OCI-LY7 (cell line): ENCODE measurements around the gene CLSTN2. TPM values are rescaled to one million over a fixed set of nuclear protein-coding genes. Genes with fewer than 3 reads are reported as not detected.

ENCODE experiments used
- BruUV-seq: library from RNA; stranded (reverse); fragments of 400-500 nt; replicated peaks from 2 replicates; lab custom pipeline; 2021; lab: Mats Ljungman, UMichigan
- CTCF ChIA-PET: fragments of 300-600 bp; sonication (Branson Sonifier 250); formaldehyde crosslinking; loops from one replicate; lab custom pipeline; 2022; ENCODE audit warnings: antibody characterized with exemption; ENCODE audit not compliant: unreplicated experiment; lab: Charles Lee
- POLR2A ChIA-PET: fragments of 300-600 bp; sonication (Branson Sonifier 250); formaldehyde crosslinking; loops from one replicate; lab custom pipeline; 2022; ENCODE audit warnings: antibody characterized with exemption; lab: Charles Lee
- DNase-seq: peaks from one replicate; pipeline ENCODE4 v3.0.0-alpha.2; 2015; ENCODE audit warnings: low spot score
- H2AFZ ChIP-seq: fragments of 200-600 bp; sonication (generic), shearing (Covaris generic); 2 replicates; pipeline ENCODE4 v1.6.1; 2014; ENCODE audit warnings: mild to moderate bottlenecking, antibody characterized with exemption, low read length, moderate library complexity
- H3K27ac ChIP-seq: fragments of 200-600 bp; sonication (generic); 2 replicates; pipeline ENCODE4 v1.5.1; 2014; ENCODE audit warnings: mixed run types, low read depth, mild to moderate bottlenecking, moderate library complexity, low read length, inconsistent platforms; ENCODE audit not compliant: poor library complexity, severe bottlenecking
- H3K36me3 ChIP-seq: fragments of 200-600 bp; sonication (generic); 2 replicates; pipeline ENCODE4 v1.6.1; 2014; ENCODE audit warnings: mild to moderate bottlenecking, antibody characterized with exemption, low read length, moderate library complexity, mixed read lengths; ENCODE audit not compliant: insufficient read depth
- H3K4me1 ChIP-seq: fragments of 200-600 bp; sonication (generic); 2 replicates; pipeline ENCODE4 v1.5.1; 2014; ENCODE audit warnings: mild to moderate bottlenecking, low read length; ENCODE audit not compliant: insufficient read depth, poor library complexity, severe bottlenecking
- H3K4me2 ChIP-seq: fragments of 200-600 bp; sonication (generic); 2 replicates; pipeline ENCODE4 v1.6.1; 2014; ENCODE audit warnings: mild to moderate bottlenecking, low read length
- H3K4me3 ChIP-seq: fragments of 200-600 bp; sonication (generic); 2 replicates; pipeline ENCODE4 v1.5.1; 2014; ENCODE audit warnings: mild to moderate bottlenecking, low read depth, low read length; ENCODE audit not compliant: poor library complexity, severe bottlenecking
- H3K79me2 ChIP-seq: fragments of 200-600 bp; sonication (generic); 2 replicates; pipeline ENCODE4 v1.6.1; 2016; ENCODE audit warnings: low read depth, mild to moderate bottlenecking, low read length, moderate library complexity, mixed read lengths; ENCODE audit not compliant: insufficient read depth
- H3K9me2 ChIP-seq: fragments of 200-600 bp; sonication (generic); 2 replicates; pipeline ENCODE4 v1.6.1; 2016; ENCODE audit warnings: mild to moderate bottlenecking, low read length, mixed read lengths; ENCODE audit not compliant: insufficient read depth
- H3K9me3 ChIP-seq: fragments of 200-600 bp; sonication (generic); 2 replicates; pipeline ENCODE4 v1.6.1; 2014; ENCODE audit warnings: mild to moderate bottlenecking, mixed run types, low read length, mixed read lengths
- H4K20me1 ChIP-seq: fragments of 200-600 bp; sonication (generic); 2 replicates; pipeline ENCODE4 v1.6.1; 2014; ENCODE audit warnings: mild to moderate bottlenecking, antibody characterized with exemption, low read length, moderate library complexity, mixed read lengths; ENCODE audit not compliant: insufficient read depth
- EZH2phosphoT487 ChIP-seq: fragments of 200-600 bp; sonication (generic); IDR thresholded peaks from 2 replicates; pipeline ENCODE4 v1.6.1; 2018; ENCODE audit warnings: low read depth, borderline replicate concordance, mild to moderate bottlenecking, mixed run types, antibody characterized with exemption, low read length, moderate library complexity, mixed read lengths
- intact Hi-C: fragments of 100-400 bp; cut with micrococcal nuclease; formaldehyde crosslinking; loops from one replicate; pipeline ENCODE4 v1.10.0; 2022; ENCODE audit not compliant: unreplicated experiment
- total RNA-seq, 2 experiments: library from RNA; depleted of rRNA in 1 of 2; stranded (reverse); fragments of >200 nt in 1 of 2; shearing (Covaris generic) in 1 of 2; gene quantifications; 2 replicates each; pipeline ENCODE4 v1.2.3, GENCODE V29; 2014 to 2022
- TF ChIP-seq, protein P1 (sequence below): fragments of 200-600 bp; sonication (generic); conservative IDR thresholded peaks from 2 replicates; pipeline ENCODE4 v1.5.1; 2014; ENCODE audit warnings: mild to moderate bottlenecking, antibody characterized with exemption, low read length, moderate library complexity, mixed read lengths

The CLSTN2 gene
- total RNA-seq, 2 experiments from 2014 or later = not detected

DNA sequence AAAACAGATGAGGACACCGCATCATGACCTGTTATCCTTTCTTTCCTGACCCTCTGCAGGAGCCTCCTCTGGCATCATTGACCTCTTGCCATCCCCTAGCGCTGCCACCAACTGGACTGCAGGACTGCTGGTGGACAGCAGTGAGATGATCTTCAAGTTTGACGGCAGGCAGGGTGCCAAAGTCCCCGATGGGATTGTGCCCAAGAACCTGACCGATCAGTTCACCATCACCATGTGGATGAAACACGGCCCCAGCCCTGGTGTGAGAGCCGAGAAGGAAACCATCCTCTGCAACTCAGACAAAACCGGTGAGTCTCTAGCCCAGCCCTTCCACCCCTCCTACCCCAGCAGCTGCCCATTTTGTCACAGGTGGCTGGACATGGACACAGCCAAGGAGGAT lies 524.5 kb downstream of the CLSTN2 start:
- H3K4me3 ChIP-seq = no peak overlapping the region
- CTCF ChIA-PET = no interaction called here
- TF ChIP-seq, protein P1, sequence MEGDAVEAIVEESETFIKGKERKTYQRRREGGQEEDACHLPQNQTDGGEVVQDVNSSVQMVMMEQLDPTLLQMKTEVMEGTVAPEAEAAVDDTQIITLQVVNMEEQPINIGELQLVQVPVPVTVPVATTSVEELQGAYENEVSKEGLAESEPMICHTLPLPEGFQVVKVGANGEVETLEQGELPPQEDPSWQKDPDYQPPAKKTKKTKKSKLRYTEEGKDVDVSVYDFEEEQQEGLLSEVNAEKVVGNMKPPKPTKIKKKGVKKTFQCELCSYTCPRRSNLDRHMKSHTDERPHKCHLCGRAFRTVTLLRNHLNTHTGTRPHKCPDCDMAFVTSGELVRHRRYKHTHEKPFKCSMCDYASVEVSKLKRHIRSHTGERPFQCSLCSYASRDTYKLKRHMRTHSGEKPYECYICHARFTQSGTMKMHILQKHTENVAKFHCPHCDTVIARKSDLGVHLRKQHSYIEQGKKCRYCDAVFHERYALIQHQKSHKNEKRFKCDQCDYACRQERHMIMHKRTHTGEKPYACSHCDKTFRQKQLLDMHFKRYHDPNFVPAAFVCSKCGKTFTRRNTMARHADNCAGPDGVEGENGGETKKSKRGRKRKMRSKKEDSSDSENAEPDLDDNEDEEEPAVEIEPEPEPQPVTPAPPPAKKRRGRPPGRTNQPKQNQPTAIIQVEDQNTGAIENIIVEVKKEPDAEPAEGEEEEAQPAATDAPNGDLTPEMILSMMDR = no peak
- no peak for TF ChIP-seq EZH2phosphoT487
- intact Hi-C loops = no loop called here
- no TSS peak for BruUV-seq
- no peaks in the 10 kb centered on the region for H3K9me2 ChIP-seq
- H2AFZ ChIP-seq = no peak overlapping the region
- H3K4me2 ChIP-seq = no peak overlapping the region
- no peaks in the 10 kb centered on the region for H3K36me3 ChIP-seq
- no peak for DNase-seq
- H3K27ac ChIP-seq = no peak overlapping the region
- POLR2A ChIA-PET = no interaction called here
- H4K20me1 ChIP-seq = no peaks in the 10 kb centered on the region
- H3K4me1 ChIP-seq = no peaks in the 10 kb centered on the region
- H3K79me2 ChIP-seq = no peaks in the 10 kb centered on the region
- H3K9me3 ChIP-seq = no peaks in the 10 kb centered on the region

GRCh38 chr3:140461250-140461649 lies 526.3 kb downstream of the CLSTN2 start:
- H3K4me1 ChIP-seq = no peaks in the 10 kb centered on the region
- no peak for DNase-seq
- no peaks in the 10 kb centered on the region for H3K79me2 ChIP-seq
- H2AFZ ChIP-seq = no peak overlapping the region
- H3K4me3 ChIP-seq = no peak overlapping the region
- H3K27ac ChIP-seq = no peak overlapping the region
- H4K20me1 ChIP-seq = no peaks in the 10 kb centered on the region
- no peak overlapping the region for H3K4me2 ChIP-seq
- TF ChIP-seq, protein P1 = no peak
- TF ChIP-seq EZH2phosphoT487 = no peak
- no peaks in the 10 kb centered on the region for H3K9me2 ChIP-seq
- no TSS peak for BruUV-seq
- H3K9me3 ChIP-seq = no peaks in the 10 kb centered on the region
- H3K36me3 ChIP-seq = no peaks in the 10 kb centered on the region
- POLR2A ChIA-PET = no interaction called here
- CTCF ChIA-PET = no interaction called here
- intact Hi-C loops = no loop called here

DNA sequence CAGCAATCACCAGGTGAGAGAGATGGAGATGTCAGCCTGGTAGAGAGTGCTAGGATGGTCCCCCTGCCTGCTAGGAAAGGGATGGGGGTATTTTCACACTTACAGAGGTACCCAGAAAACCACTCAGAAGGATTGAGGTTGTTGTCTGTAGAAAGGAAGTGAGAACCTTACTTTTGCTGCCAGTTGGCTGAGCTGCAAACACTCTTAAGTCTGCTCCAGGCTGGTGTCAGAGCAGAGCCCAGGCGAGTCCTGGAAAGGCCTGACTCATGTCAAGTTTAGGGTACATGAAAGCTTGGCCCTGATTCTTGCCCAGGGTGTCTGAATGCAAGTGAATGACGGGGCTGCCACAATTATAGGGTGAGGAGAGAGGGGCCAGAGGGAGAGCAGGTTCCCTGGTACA lies 528.4 kb downstream of the CLSTN2 start:
- H4K20me1 ChIP-seq = no peaks in the 10 kb centered on the region
- H3K27ac ChIP-seq = no peak overlapping the region
- H3K4me3 ChIP-seq = no peak overlapping the region
- no peak for TF ChIP-seq EZH2phosphoT487
- TF ChIP-seq, protein P1 = no peak
- no peak overlapping the region for H3K4me2 ChIP-seq
- H3K79me2 ChIP-seq = no peaks in the 10 kb centered on the region
- DNase-seq = no peak
- intact Hi-C loops = no loop called here
- H2AFZ ChIP-seq = no peak overlapping the region
- H3K36me3 ChIP-seq = no peaks in the 10 kb centered on the region
- POLR2A ChIA-PET = no interaction called here
- CTCF ChIA-PET = no interaction called here
- H3K4me1 ChIP-seq = no peaks in the 10 kb centered on the region
- BruUV-seq = no TSS peak
- H3K9me2 ChIP-seq = no peaks in the 10 kb centered on the region
- no peaks in the 10 kb centered on the region for H3K9me3 ChIP-seq
